HG02759 (cell line): ENCODE data around the gene RPL10.

Experiments used
- ATAC-seq: cut with Tn5 transposase; IDR thresholded peaks from one replicate; pipeline ENCODE4 v1.9.1; 2021; ENCODE audit warnings: mild to moderate bottlenecking, moderate library complexity; ENCODE audit not compliant: unreplicated experiment

Gene RPL10

GRCh38 chrX:154397888-154398667, at the start of gene RPL10:
TSS of gene RPL10 (plus strand) at chrX:154398377. CDS start at chrX:154398520, 143 bp downstream.
- ATAC-seq = peak; percentile 75

GRCh38 chrX:154348646-154349358, 49.4 kb upstream of the RPL10 start:
- ATAC-seq = no peak

DNA sequence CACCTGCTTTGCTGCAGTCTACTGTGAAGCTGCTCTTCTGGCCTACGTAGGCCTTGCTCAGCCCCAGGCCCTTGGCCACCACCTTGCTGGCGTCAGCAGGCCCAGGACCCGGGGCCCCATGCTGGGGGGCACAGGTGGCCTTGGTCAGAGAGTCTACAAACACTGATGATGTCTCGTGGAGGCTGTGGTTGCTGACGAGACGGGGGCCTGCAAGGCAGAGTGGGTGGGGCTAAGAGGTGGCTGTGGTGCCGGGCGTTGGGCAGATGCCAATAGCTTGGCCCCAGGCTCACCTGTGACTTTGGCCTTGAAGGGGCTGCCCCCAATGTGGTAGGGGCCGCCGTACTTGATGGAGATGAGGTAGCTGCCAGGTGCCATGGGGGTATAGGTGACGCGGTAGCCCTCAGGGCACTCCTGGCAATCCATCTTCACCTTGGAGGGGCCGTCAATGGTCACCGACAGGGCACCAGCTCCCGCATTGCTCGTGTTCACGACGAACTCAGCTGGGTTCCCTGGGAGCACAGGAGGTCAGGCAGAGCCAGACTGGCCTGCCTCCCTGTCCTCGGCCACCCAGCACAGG, 48.7 kb upstream of the RPL10 start:
- ATAC-seq = no peak

- no peak for ATAC-seq
Measured at GRCh38 chrX:154349979-154350378, 48.2 kb upstream of the RPL10 start.

DNA sequence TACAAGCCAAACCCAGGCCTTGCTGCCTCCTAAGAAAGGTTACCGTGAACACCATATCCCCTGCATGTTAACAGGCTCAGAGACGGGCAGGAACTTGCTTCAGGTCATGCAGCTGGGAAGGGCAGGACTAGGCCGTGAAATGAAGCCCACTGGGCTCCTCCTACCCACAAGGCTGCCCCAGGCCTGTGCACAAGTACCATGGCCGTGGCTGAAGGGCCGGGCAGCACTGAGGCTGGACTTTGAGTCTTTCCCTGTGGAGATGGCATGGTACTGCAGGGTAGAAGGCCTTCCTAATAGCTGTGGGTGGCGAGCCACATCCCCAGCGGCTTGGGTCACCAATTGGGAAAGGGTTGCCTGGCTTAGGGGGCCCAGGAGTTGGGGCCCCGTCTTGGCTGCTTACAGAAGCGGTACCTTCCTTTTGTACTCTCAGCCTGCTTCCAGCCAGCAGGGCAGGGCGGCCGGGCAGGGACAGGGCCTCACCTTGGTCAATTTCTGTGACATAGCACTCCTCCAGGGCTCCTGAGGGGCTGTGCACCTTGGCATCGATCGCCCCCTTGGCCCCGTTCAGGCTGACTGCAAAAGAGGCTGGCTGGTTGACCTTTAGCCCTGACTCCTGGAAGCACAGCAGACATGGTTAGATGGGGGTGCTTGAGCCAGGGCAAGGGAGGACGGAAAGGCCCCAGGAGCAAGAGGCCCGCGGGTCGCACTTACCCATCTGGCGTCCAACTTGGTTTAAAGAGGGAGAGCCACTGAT, 47.6 kb upstream of the RPL10 start:
- ATAC-seq = no peak

GRCh38 chrX:154351183-154352011, 46.8 kb upstream of the RPL10 start:
- no peak for ATAC-seq

GRCh38 chrX:154352012-154352401, 46.2 kb upstream of the RPL10 start:
- ATAC-seq = no peak

DNA sequence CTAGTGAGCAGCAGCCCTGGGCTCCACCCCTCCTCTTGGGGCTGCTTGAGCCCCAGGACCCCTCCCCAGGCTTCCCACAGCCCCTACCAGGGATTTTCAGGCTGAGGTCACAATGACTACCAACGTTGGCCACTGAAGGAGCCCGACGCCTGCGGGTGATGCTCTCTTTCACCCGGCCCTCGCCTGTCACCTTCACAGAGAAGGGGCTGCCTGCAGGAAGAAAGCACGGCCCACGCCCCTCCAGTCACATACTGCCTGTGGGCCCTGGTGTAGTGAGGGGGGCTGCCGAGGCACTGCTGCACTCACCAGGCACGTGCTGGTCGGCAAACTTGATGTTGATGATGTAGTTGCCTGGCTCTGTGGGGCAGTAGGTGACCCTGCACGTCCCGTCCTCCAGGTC, 45.7 kb upstream of the RPL10 start:
- no peak for ATAC-seq

- no peak for ATAC-seq
Measured at GRCh38 chrX:154353172-154353843, 44.9 kb upstream of the RPL10 start.

DNA sequence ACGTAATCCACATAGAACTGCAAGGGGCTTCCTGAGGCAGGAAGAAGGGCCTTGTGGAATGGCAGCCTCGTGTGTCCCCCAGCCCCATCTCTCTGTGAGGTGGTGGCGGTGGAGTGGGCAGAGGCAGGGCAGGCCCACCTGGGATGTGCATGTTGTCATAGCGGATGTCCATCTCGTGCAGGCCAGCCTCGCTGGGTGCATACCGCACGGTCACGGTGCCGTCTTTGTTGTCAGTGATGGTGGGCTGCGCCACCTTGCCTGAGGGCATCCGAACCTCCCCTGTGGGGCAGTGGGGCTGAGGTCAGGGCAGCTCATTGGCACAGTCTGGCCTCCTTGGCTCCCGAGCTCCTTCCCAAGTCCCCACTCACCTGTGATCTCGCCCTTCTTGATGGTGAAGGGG, 44.2 kb upstream of the RPL10 start:
- ATAC-seq = no peak

DNA sequence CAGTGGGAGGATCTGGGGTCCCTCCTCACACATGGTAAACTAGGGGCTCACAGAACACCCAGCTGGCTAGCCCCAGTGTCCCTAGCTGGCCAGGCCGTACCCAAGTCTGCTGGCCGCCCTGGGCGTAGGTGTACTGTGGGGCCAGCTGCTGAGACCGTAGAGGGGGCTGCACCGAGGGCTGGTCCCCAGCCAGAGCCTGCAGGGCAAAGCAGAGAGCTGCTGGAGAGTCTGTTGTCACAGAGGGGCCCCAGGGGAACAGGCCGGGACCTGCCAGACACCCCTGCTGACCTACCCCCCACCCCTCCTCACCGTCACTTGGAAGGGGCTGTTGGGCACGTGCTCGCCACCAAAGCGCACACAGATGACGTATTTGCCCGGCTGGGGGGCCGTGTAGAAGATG, 43.7 kb upstream of the RPL10 start:
- ATAC-seq = no peak

DNA sequence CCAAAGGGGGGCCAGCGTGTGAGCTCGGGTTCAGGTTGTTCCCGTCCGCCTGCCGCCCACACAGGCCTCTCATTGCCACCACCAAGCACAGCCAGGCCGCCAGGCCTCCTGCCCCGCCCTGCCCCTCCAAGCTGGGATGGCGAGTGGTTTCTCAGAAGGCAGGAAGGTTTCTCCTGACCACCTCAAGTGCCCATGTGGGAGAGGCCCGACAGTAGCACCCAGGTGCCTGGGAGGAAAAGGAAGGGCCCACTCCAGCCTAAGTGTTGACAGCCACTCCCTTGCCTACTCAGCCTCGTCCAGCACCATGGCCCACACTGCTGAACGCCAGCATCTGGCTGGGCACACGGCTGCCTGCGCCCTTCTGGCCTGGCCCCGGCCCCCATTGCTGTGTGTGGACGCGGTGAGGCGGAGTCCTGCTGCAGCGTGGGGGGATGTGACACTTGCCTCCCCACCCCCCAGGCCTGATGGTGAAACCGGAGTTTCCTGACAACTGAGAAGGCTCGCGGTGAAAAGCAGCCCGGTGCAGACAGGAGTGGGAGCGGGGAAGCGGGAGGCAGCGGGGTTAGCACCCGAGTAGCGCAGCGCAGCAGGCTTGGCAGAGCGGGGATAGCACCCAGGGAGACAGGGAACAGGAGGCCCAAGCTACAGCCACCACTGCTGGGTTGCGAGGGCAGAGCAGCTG, 42.9 kb upstream of the RPL10 start:
- ATAC-seq = no peak

GRCh38 chrX:154355776-154356140, 42.4 kb upstream of the RPL10 start:
- no peak for ATAC-seq

GRCh38 chrX:154356596-154356995, 41.6 kb upstream of the RPL10 start:
- ATAC-seq = no peak

GRCh38 chrX:154357205-154357604, 41.0 kb upstream of the RPL10 start:
- ATAC-seq = no peak

DNA sequence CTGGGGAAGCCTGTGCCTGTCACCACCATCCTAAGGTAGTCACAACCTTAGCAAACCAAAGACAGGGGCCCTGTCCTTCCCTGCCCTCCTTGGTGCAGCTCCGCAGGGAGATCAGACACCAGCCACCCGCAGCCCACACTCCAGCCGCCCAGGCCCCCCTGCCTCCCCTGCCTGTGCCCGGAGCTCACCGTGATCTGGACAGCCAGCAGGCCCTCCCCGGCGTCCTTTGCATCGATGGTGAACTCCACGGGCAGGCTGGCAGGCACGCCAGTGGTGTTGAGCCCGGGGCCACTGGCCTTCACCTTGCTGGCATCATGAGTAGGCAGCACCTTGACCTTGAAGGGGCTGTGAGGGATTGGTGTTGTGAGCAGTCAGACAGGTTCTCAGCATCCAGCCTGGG, 40.2 kb upstream of the RPL10 start:
- no peak for ATAC-seq

- ATAC-seq = no peak
Measured at GRCh38 chrX:154358829-154359228, 39.3 kb upstream of the RPL10 start.

GRCh38 chrX:154359362-154360154, 38.6 kb upstream of the RPL10 start:
- ATAC-seq = no peak
